GM12878 (cell line): ENCODE data around the gene RALGAPA1. TPM values are rescaled to one million over a fixed set of nuclear protein-coding genes. Genes with fewer than 3 reads are reported as not detected.
A peak's percentile ranks its signal among the peaks of the same experiment; 100 is the strongest.

Experiments used
- ATAC-seq: fragments of 200-7000 bp; cut with Tn5 transposase; 3 replicates; pipeline ENCODE4 v1.9.1; 2020; ENCODE audit warnings: mild to moderate bottlenecking, moderate library complexity
- BruUV-seq: library from RNA; stranded (reverse); fragments of 400-500 nt; replicated peaks from 2 replicates; lab custom pipeline; 2021; lab: Mats Ljungman, UMichigan
- CTCF ChIA-PET: fragments of 300-600 bp; sonication (Branson Sonifier 250); formaldehyde crosslinking; extraction: SDS; loops from one replicate; lab custom pipeline; 2021; ENCODE audit warnings: inconsistent platforms; lab: Yijun Ruan, JAX
- POLR2A ChIA-PET: fragments of 350-600 bp; formaldehyde crosslinking; extraction: SDS; loops from one replicate; lab custom pipeline; 2021; ENCODE audit warnings: inconsistent platforms; lab: Charles Lee
- RAD21 ChIA-PET: fragments of 300-600 bp; sonication (Branson Sonifier 250); formaldehyde crosslinking; loops from one replicate; lab custom pipeline; 2023; ENCODE audit warnings: antibody characterized with exemption; ENCODE audit not compliant: unreplicated experiment; lab: Charles Lee
- SMC1A ChIA-PET: fragments of 300-600 bp; sonication (Branson Sonifier 250); formaldehyde crosslinking; loops from one replicate; lab custom pipeline; 2023; ENCODE audit not compliant: unreplicated experiment, uncharacterized antibody; lab: Charles Lee
- DNase-seq: peaks from one replicate; pipeline ENCODE4 v3.0.0-alpha.2; 2011; ENCODE audit warnings: low read depth, low spot score
- FAIRE-seq: peaks from 3 replicates; lab custom pipeline; 2011; peaks lifted over from hg19 to GRCh38; lab: Jason Lieb, UNC
- H2AFZ ChIP-seq: 2 replicates; pipeline ENCODE4 v1.6.0; 2011; ENCODE audit warnings: low read depth, low read length, control low read depth; ENCODE audit not compliant: control insufficient read depth
- H3K27ac ChIP-seq: 2 replicates; pipeline ENCODE4 v1.5.1; 2011; ENCODE audit warnings: control low read depth; ENCODE audit not compliant: control insufficient read depth, insufficient read depth
- H3K27me3 ChIP-seq, 2 experiments: replicated peaks in 1 of 2; 2 replicates each; pipeline versions ENCODE4 v1.6.0 to v1.6.1; 2011; ENCODE audit warnings: low read length in 1 of 2; ENCODE audit not compliant: control insufficient read depth in 2 of 2, insufficient read depth in 2 of 2
- H3K36me3 ChIP-seq, 2 experiments: 2 replicates each; pipeline ENCODE4 v1.5.1; 2011; ENCODE audit warnings: low read length in 1 of 2; ENCODE audit not compliant: control insufficient read depth in 2 of 2, insufficient read depth in 2 of 2
- H3K4me1 ChIP-seq: 2 replicates; pipeline ENCODE4 v1.6.1; 2011; ENCODE audit warnings: mild to moderate bottlenecking, low read length, moderate library complexity, mixed read lengths; ENCODE audit not compliant: control insufficient read depth, insufficient read depth
- H3K4me2 ChIP-seq: 2 replicates; pipeline ENCODE4 v1.6.0; 2011; ENCODE audit warnings: control low read depth; ENCODE audit not compliant: control insufficient read depth, insufficient read depth
- H3K4me3 ChIP-seq: fragments of 200-600 bp; sonication (generic); 2 replicates; pipeline ENCODE4 v1.5.1; 2016
- H3K79me2 ChIP-seq: 2 replicates; pipeline ENCODE4 v1.6.0; 2011; ENCODE audit warnings: low read length; ENCODE audit not compliant: control insufficient read depth, insufficient read depth
- H3K9ac ChIP-seq: 2 replicates; pipeline ENCODE4 v1.8.0; 2011; ENCODE audit warnings: low read length, control low read depth, mixed read lengths; ENCODE audit not compliant: control insufficient read depth, insufficient read depth
- H3K9me3 ChIP-seq: replicated peaks from 3 replicates; pipeline ENCODE4 v1.5.1; 2011; ENCODE audit warnings: mild to moderate bottlenecking, low read length; ENCODE audit not compliant: control insufficient read depth, insufficient read depth
- H4K20me1 ChIP-seq: 2 replicates; pipeline ENCODE4 v1.6.0; 2011; ENCODE audit not compliant: control insufficient read depth, insufficient read depth
- EP300 ChIP-seq, 2 experiments: fragments of 150-350 bp in 1 of 2; IDR thresholded peaks; 2 replicates each; pipeline ENCODE4 v1.6.1; 2011 to 2012; ENCODE audit warnings: low read depth in 2 of 2, low read length in 2 of 2, borderline replicate concordance in 1 of 2, improper control_type of control experiment in 1 of 2, inconsistent platforms in 1 of 2; ENCODE audit not compliant: control insufficient read depth in 1 of 2
- NBN ChIP-seq: fragments of 450-650 bp; IDR thresholded peaks from 2 replicates; pipeline ENCODE4 v1.6.1; 2016
- PML ChIP-seq: IDR thresholded peaks from 2 replicates; pipeline ENCODE4 v1.6.1; 2012; ENCODE audit warnings: low read length, inconsistent platforms
- PRDM15 ChIP-seq: fragments of 450-650 bp; formaldehyde crosslinking; IDR thresholded peaks from 2 replicates; pipeline ENCODE4 v1.4.0; 2020; ENCODE audit warnings: mild to moderate bottlenecking, moderate library complexity
- RFX5 ChIP-seq: IDR thresholded peaks from 2 replicates; pipeline ENCODE4 v1.6.1; 2011; ENCODE audit warnings: low read depth, low read length, improper control_type of control experiment
- SMAD1 ChIP-seq: fragments of 450-650 bp; IDR thresholded peaks from 2 replicates; pipeline ENCODE4 v1.6.1; 2018; ENCODE audit warnings: mild to moderate bottlenecking, low read depth; ENCODE audit not compliant: partially characterized antibody
- TCF3 ChIP-seq: IDR thresholded peaks from 2 replicates; pipeline ENCODE4 v1.6.1; 2012; ENCODE audit warnings: low read depth, mild to moderate bottlenecking, low read length, borderline replicate concordance; ENCODE audit not compliant: insufficient read depth
- ZBED1 ChIP-seq: IDR thresholded peaks from 2 replicates; pipeline ENCODE4 v1.6.1; 2016; ENCODE audit warnings: borderline replicate concordance
- ZNF274 ChIP-seq: IDR thresholded peaks from one replicate; pipeline ENCODE4 v1.8.0; 2011; ENCODE audit not compliant: insufficient read length, insufficient read depth
- ZNF592 ChIP-seq: fragments of 450-650 bp; IDR thresholded peaks from 2 replicates; pipeline ENCODE4 v1.6.1; 2017; ENCODE audit warnings: mild to moderate bottlenecking, moderate library complexity
- ZSCAN29 ChIP-seq: fragments of 450-650 bp; IDR thresholded peaks from 2 replicates; pipeline ENCODE4 v1.6.1; 2017; ENCODE audit warnings: mild to moderate bottlenecking, moderate library complexity
- WGBS: methylation state at CpG from one replicate; pipeline ENCODE4 v1.1.6; 2016; ENCODE audit warnings: low lambda C conversion rate; ENCODE audit not compliant: insufficient replicate concordance, insufficient coverage; ENCODE audit errors: missing lambda C conversion rate; 5-methylcytosine and 5-hydroxymethylcytosine counted together
- in situ Hi-C: fragments of 300-500 bp; cut with MboI; formaldehyde crosslinking; loops from 9 replicates; pipeline ENCODE4 v1.14.3; 2018; ENCODE audit warnings: mixed read lengths
- intact Hi-C: fragments of 100-400 bp; cut with micrococcal nuclease; formaldehyde crosslinking; loops from one replicate; pipeline ENCODE4 v1.14.2; 2022; ENCODE audit not compliant: unreplicated experiment
- polyA plus RNA-seq, 11 experiments: library from polyadenylated mRNA; depleted of rRNA in 4 of 11; unstranded in 6 of 11; stranded (reverse) in 5 of 11; fragments of >200 nt; fragmentation: Nextera tagmentation in 4 of 11; fragmentation: Illumina TruSeq in 1 of 11; extraction: Ambion mirVana in 4 of 11; extraction: Trizol in 1 of 11; gene quantifications; 1 replicate in 1 of 11; 2 replicates in 10 of 11; pipeline versions ENCODE4 v1.2.1 to v1.2.3, GENCODE V29; 2011 to 2016; ENCODE audit warnings: inconsistent platforms in 2 of 11, missing spikeins in 2 of 11, low read depth in 1 of 11
- total RNA-seq, 4 experiments: library from RNA; depleted of rRNA in 3 of 4; stranded (reverse); fragments of >200 nt in 3 of 4; fragmentation: Illumina TruSeq in 1 of 4; extraction: Trizol in 1 of 4; gene quantifications; 2 replicates each; pipeline versions ENCODE4 v1.2.1 to v1.2.3, GENCODE V29; 2013 to 2021
- TF ChIP-seq, protein P1 (sequence below): fragments of 450-650 bp; IDR thresholded peaks from 2 replicates; pipeline ENCODE4 v1.6.1; 2016; ENCODE audit warnings: mild to moderate bottlenecking

The RALGAPA1 gene
- total and polyA plus RNA-seq, 10 of the 15 experiments (the other 5 are each of a cell fraction or from before 2014, with no cell fraction given), result 5.6 to 26.7 (median 14.7) TPM

GRCh38 chr14:35678403-35679028 lies 130.6 kb downstream of the RALGAPA1 start:
- no TSS peak for BruUV-seq
- Histone ChIP-seq H3K9me3 (no peaks in the 10 kb centered on the region), H3K27ac (no peak overlapping the region), H4K20me1 (no peaks in the 10 kb centered on the region), H3K27me3 (no peaks in the 10 kb centered on the region), H3K4me3 (no peak overlapping the region), H3K79me2 (no peaks in the 10 kb centered on the region), H3K36me3 (no peaks in the 10 kb centered on the region), H3K4me1 (peaks cover 10% of the 10 kb centered on the region), H3K4me2 (0 out of 2 replicates have a peak overlapping the region, but pooled peaks have one; percentile 22), H3K9ac (no peak overlapping the region), H2AFZ (no peak overlapping the region)
- intact Hi-C loops (no loop called here), in situ Hi-C loops (loop anchor here (25.0 kb wide), 1 partner anchor 241 kb away; no protein-coding TSS in a partner anchor)
- 95% methylated on average over 1 of the region's 1 CpG for WGBS
- ChIA-PET CTCF (interaction anchor here (1.0 kb wide), 1 partner anchor 14 kb away, joined by 4 read pairs; no protein-coding TSS in a partner anchor), SMC1A (interaction anchor here (0.8 kb wide), 1 partner anchor 9 kb away, joined by 3 read pairs; no protein-coding TSS in a partner anchor), RAD21 (no interaction called here), POLR2A (no interaction called here)
- FAIRE-seq (no peak), DNase-seq (no peak), ATAC-seq (no peak; the same call in 2 of the 3 replicates)
- TF ChIP-seq, protein P1, sequence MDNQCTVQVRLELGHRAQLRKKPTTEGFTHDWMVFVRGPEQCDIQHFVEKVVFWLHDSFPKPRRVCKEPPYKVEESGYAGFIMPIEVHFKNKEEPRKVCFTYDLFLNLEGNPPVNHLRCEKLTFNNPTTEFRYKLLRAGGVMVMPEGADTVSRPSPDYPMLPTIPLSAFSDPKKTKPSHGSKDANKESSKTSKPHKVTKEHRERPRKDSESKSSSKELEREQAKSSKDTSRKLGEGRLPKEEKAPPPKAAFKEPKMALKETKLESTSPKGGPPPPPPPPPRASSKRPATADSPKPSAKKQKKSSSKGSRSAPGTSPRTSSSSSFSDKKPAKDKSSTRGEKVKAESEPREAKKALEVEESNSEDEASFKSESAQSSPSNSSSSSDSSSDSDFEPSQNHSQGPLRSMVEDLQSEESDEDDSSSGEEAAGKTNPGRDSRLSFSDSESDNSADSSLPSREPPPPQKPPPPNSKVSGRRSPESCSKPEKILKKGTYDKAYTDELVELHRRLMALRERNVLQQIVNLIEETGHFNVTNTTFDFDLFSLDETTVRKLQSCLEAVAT, result no peak
- TF ChIP-seq ZNF592 (no peak), ZSCAN29 (no peak), NBN (no peak), ZBED1 (no peak), PML (no peak), ZNF274 (no peak), RFX5 (no peak), SMAD1 (no peak), PRDM15 (CRISPR knock-in tag) (no peak), EP300 (IDR thresholded peaks at IDR 0.05; ENCODE audit: borderline replicate concordance in 1 of 2, control insufficient read depth in 1 of 2, low read depth in 2 of 2, low read length in 2 of 2) (no peak), TCF3 (no peak)
